ENCODE data around the gene TREML2.

TREML2 gene

GRCh38 chr6:41150671-41151070 is 50.3 kb downstream of the TREML2 start:
- in situ Hi-C loops (cut with HindIII; ENCODE audit: low pct_unique_long_range_greater_than_20kb, low sequenced_read_pairs) = no loop called here
- TF ChIP-seq JUND (IDR thresholded peaks at IDR 0.05; ENCODE audit: low read depth) = no peak
- DNase-seq (ENCODE audit: low read depth in 1 of 2, low spot score in 1 of 2) = no peak

GRCh38 chr6:41147917-41148316 is 53.0 kb downstream of the TREML2 start:
- TF ChIP-seq JUND (IDR thresholded peaks at IDR 0.05; ENCODE audit: low read depth) = no peak
- in situ Hi-C loops (cut with HindIII; ENCODE audit: low pct_unique_long_range_greater_than_20kb, low sequenced_read_pairs) = no loop called here
- DNase-seq (ENCODE audit: low read depth in 1 of 2, low spot score in 1 of 2) = no peak

Data from T47D (cell line).